ENCODE data around the gene KLHL21. TPM values are rescaled to one million over a fixed set of nuclear protein-coding genes. Genes with fewer than 3 reads are reported as not detected.

KLHL21 gene
- total and polyA plus RNA-seq, 2 of the 4 experiments (the other 2 are of a cell fraction), result 12.0 to 36.7 TPM

- no peak overlapping the region for H3K14ac ChIP-seq (replicated peaks; ENCODE audit: low read depth, low read length)
- ATAC-seq (ENCODE audit: low read depth) (no peak), DNase-seq (no peak)
- peaks cover 13 to 80% of the 10 kb centered on the region in 2 experiments for H3K79me1 ChIP-seq (ENCODE audit: low read depth in 1 of 2, low read length in 2 of 2)
- peaks cover 10% of the 10 kb centered on the region for H3K9me1 ChIP-seq (ENCODE audit: insufficient read depth, low read length)
- peaks cover 4% of the 10 kb centered on the region for H3K4me1 ChIP-seq (ENCODE audit: control insufficient read depth, insufficient read depth, low read length)
- H3K18ac ChIP-seq (ENCODE audit: low read depth, low read length), result no peak overlapping the region
- H3K4me3 ChIP-seq (ENCODE audit: insufficient read depth, low read depth, low read length), result no peak overlapping the region
- H2BK15ac ChIP-seq (ENCODE audit: low read depth, low read length), result no peak overlapping the region
- no peak overlapping the region for H2AK5ac ChIP-seq (ENCODE audit: low read depth, low read length)
- no TSS peak for BruUV-seq (replicated peaks)
- no peak overlapping the region for H2BK5ac ChIP-seq (ENCODE audit: low read depth, low read length, poor library complexity, severe bottlenecking)
- no peak overlapping the region for H3K56ac ChIP-seq (ENCODE audit: extremely low read depth, insufficient read depth, low read length)
- peaks cover 57% of the 10 kb centered on the region for H3K36me3 ChIP-seq (ENCODE audit: control insufficient read depth, insufficient read depth, low read length)
- no peak overlapping the region for H4K8ac ChIP-seq (ENCODE audit: low read depth in 2 of 2, low read length in 2 of 2)
- no peaks in the 10 kb centered on the region for H3K27me3 ChIP-seq (ENCODE audit: control insufficient read depth, insufficient read depth, low read length)
- intact Hi-C loops (cut with micrococcal nuclease), result no loop called here
- no peak overlapping the region for H4K5ac ChIP-seq (ENCODE audit: low read depth, low read length)
- peak overlapping the region; percentile 43 for H2AFZ ChIP-seq (replicated peaks; ENCODE audit: low read length, poor library complexity)
- dilution Hi-C loops (cut with HindIII; ENCODE audit: low sequenced_read_pairs, unreplicated experiment), result no loop called here
- H3K9me3 ChIP-seq (ENCODE audit: control insufficient read depth, insufficient read depth, low read length), result no peaks in the 10 kb centered on the region
- H3K23ac ChIP-seq (ENCODE audit: low read depth, low read length), result no peak overlapping the region
- no peak overlapping the region for H2BK120ac ChIP-seq (ENCODE audit: low read depth, low read length)
- H3K4ac ChIP-seq (ENCODE audit: low read depth, low read length), result no peak overlapping the region
- in situ Hi-C loops (cut with MboI; ENCODE audit: low sequenced_read_pairs), result no loop called here
- no peak overlapping the region for H2BK20ac ChIP-seq (ENCODE audit: low read depth, low read length)
- H3K9ac ChIP-seq (ENCODE audit: low read depth, low read length), result no peak overlapping the region
- POLR2A ChIA-PET (ENCODE audit: unreplicated experiment), result no interaction called here
- CTCF ChIA-PET, result no interaction called here
- peaks cover 88% of the 10 kb centered on the region for H4K20me1 ChIP-seq (ENCODE audit: insufficient read depth, low read length)
- H3K27ac ChIP-seq (ENCODE audit: insufficient read depth, low read length), result no peak overlapping the region
- no peak overlapping the region for H4K91ac ChIP-seq (ENCODE audit: insufficient read depth, low read depth, low read length)
- peak overlapping the region; percentile 30 for H2AK9ac ChIP-seq (replicated peaks; ENCODE audit: low read depth, low read length, poor library complexity)
- no peak for TF ChIP-seq MAZ (IDR thresholded peaks at IDR 0.05; ENCODE audit: borderline replicate concordance, low read depth, low read length)
- no peak for TF ChIP-seq SMC3 (IDR thresholded peaks at IDR 0.05; ENCODE audit: low read depth, low read length)
- TF ChIP-seq CEBPB (IDR thresholded peaks at IDR 0.05; ENCODE audit: low read depth, low read length), result no peak
- no peak for TF ChIP-seq POLR2A (IDR thresholded peaks at IDR 0.05; ENCODE audit: low read depth, low read length)
- no peak for TF ChIP-seq ELK1 (IDR thresholded peaks at IDR 0.05; ENCODE audit: borderline replicate concordance, low read depth, low read length)
- no peak for TF ChIP-seq MAFK (IDR thresholded peaks at IDR 0.05; ENCODE audit: low read depth, low read length)
- TF ChIP-seq RAD21 (IDR thresholded peaks at IDR 0.05; ENCODE audit: low read length), result no peak
- TF ChIP-seq USF2 (IDR thresholded peaks at IDR 0.05; ENCODE audit: low read depth, low read length), result no peak
- TF ChIP-seq MXI1 (IDR thresholded peaks at IDR 0.05; ENCODE audit: borderline replicate concordance, low read depth, low read length), result no peak
- no peak for TF ChIP-seq CTCF (conservative IDR thresholded peaks at IDR 0.05; ENCODE audit: low read depth, low read length)
- no peak for TF ChIP-seq BHLHE40 (IDR thresholded peaks at IDR 0.05; ENCODE audit: low read depth, low read length)
- no peak for TF ChIP-seq FOS (IDR thresholded peaks at IDR 0.05; ENCODE audit: low read depth, low read length)
- TF ChIP-seq RCOR1 (IDR thresholded peaks at IDR 0.05; ENCODE audit: insufficient replicate concordance, low read length), result no peak
- no peak for TF ChIP-seq RFX5 (IDR thresholded peaks at IDR 0.05; ENCODE audit: low read depth, low read length)
- no peak for TF ChIP-seq CHD1 (IDR thresholded peaks at IDR 0.05; ENCODE audit: low read depth, low read length)
- TF ChIP-seq NFE2L2 (IDR thresholded peaks at IDR 0.05; ENCODE audit: low read depth, low read length), result no peak
- no peak overlapping the region for H3K4me2 ChIP-seq (ENCODE audit: low read depth, low read length)
- WGBS, 2 experiments (ENCODE audit: extremely low coverage in 2 of 2, insufficient read length in 1 of 2), result 91% methylated on average over 4 of the region's 6 CpGs; no CpG with 5 or more reads in 1 of the 2 experiments
These were observed 4.9 kb downstream of the KLHL21 start for GRCh38 chr1:6597777-6598131.
